Measurements from ENCODE around the gene UBE3A. TPM values are rescaled to one million over a fixed set of nuclear protein-coding genes. Genes with fewer than 3 reads are reported as not detected.

Gene UBE3A
- total RNA-seq (2022; extraction: Qiagen RNA extraction; ENCODE audit: low read depth): 21.9 to 28.0 TPM (median 23.8 TPM) in 5 replicates

DNA sequence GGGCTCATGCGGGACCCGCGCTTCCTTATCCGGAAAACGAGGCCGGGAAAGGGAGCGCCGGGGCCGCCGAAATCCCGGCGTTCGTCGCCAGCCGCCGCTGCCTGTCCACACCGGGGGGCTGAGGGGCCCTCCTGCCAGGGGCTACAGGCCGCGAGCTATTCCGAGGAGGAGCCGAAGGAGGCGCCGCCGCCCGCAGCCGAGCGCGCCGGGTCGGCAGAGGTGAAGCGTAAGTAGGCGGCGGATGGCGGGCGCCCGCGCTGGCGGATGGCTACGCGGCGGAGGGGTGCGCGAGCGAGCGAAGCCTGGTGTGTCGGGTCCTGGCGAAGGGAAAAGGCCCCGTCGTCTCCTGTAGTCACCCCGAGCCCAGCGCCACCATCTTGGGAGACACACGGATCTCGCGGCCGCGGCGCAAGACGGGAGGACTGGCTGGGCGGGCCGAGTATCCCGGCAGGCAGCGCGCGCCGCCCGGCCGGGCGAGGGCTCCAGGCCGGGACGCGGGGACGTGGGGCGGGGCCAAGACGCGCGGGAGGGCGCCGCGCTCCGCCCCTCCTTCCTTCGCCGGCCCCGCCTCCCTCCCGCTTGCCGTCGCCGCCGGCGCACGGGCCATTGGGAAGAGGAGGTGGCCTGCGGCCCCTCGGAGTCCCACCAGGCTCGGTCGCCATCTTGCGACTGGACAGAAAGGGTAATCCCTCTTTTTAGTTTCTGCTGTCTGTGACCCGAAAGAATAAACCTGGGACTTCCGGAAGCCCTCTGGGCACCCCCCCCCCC is at the start of gene UBE3A:
Gene UBE3A, minus strand, starts transcription at position 424 of the 768 bp plus-strand sequence. CDS start 29,917 bp downstream, outside the sequence.

